HL-60 (cell line): ENCODE results near the gene TBL1XR1.

Experiments
- DNase-seq, 2 experiments: peaks; one replicate each; pipeline ENCODE4 v3.0.0-alpha.2; 2010 to 2020; ENCODE audit warnings: low read depth in 1 of 2, low spot score in 1 of 2
- H3K27ac ChIP-seq: fragments of 250-450 bp; sonication (Bioruptor Pico); replicated peaks from 2 replicates; pipeline ENCODE4 v1.5.1; 2020; ENCODE audit warnings: mild to moderate bottlenecking, moderate library complexity
- H3K27me3 ChIP-seq: fragments of 250-450 bp; sonication (Bioruptor Pico); 2 replicates; pipeline ENCODE4 v1.5.1; 2021; ENCODE audit warnings: mild to moderate bottlenecking, moderate library complexity; ENCODE audit not compliant: insufficient read depth, poor library complexity, severe bottlenecking
- H3K4me3 ChIP-seq: replicated peaks from 2 replicates; pipeline ENCODE4 v1.5.1; 2011; ENCODE audit warnings: mild to moderate bottlenecking, control low read depth, low read length; ENCODE audit not compliant: insufficient read depth
- CTCF ChIP-seq: IDR thresholded peaks from one replicate; pipeline ENCODE4 v1.5.1; 2011; ENCODE audit warnings: low read length, control low read depth, inconsistent platforms; ENCODE audit not compliant: insufficient read depth
- GABPA ChIP-seq: IDR thresholded peaks from 2 replicates; pipeline ENCODE4 v1.6.1; 2012; ENCODE audit warnings: low read depth
- POLR2AphosphoS5 ChIP-seq: IDR thresholded peaks from 2 replicates; pipeline ENCODE4 v1.6.1; 2012; ENCODE audit warnings: low read depth
- SPI1 ChIP-seq: IDR thresholded peaks from 2 replicates; pipeline ENCODE4 v1.6.1; 2012; ENCODE audit warnings: low read depth, mild to moderate bottlenecking, borderline replicate concordance
- TF ChIP-seq, protein P1 (sequence below): IDR thresholded peaks from 2 replicates; pipeline ENCODE4 v1.6.1; 2012; ENCODE audit warnings: low read depth; ENCODE audit not compliant: insufficient replicate concordance

Gene TBL1XR1

GRCh38 chr3:177127008-177127407 lies 70.3 kb downstream of the TBL1XR1 start:
- TF ChIP-seq, protein P1, sequence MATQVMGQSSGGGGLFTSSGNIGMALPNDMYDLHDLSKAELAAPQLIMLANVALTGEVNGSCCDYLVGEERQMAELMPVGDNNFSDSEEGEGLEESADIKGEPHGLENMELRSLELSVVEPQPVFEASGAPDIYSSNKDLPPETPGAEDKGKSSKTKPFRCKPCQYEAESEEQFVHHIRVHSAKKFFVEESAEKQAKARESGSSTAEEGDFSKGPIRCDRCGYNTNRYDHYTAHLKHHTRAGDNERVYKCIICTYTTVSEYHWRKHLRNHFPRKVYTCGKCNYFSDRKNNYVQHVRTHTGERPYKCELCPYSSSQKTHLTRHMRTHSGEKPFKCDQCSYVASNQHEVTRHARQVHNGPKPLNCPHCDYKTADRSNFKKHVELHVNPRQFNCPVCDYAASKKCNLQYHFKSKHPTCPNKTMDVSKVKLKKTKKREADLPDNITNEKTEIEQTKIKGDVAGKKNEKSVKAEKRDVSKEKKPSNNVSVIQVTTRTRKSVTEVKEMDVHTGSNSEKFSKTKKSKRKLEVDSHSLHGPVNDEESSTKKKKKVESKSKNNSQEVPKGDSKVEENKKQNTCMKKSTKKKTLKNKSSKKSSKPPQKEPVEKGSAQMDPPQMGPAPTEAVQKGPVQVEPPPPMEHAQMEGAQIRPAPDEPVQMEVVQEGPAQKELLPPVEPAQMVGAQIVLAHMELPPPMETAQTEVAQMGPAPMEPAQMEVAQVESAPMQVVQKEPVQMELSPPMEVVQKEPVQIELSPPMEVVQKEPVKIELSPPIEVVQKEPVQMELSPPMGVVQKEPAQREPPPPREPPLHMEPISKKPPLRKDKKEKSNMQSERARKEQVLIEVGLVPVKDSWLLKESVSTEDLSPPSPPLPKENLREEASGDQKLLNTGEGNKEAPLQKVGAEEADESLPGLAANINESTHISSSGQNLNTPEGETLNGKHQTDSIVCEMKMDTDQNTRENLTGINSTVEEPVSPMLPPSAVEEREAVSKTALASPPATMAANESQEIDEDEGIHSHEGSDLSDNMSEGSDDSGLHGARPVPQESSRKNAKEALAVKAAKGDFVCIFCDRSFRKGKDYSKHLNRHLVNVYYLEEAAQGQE, result no peak
- no peak for TF ChIP-seq CTCF
- no peak for TF ChIP-seq SPI1
- no peak for TF ChIP-seq POLR2AphosphoS5
- TF ChIP-seq GABPA, result no peak
- no peak overlapping the region for H3K27ac ChIP-seq
- no peak for DNase-seq
- H3K27me3 ChIP-seq, result no peaks in the 10 kb centered on the region
- no peak overlapping the region for H3K4me3 ChIP-seq

DNA sequence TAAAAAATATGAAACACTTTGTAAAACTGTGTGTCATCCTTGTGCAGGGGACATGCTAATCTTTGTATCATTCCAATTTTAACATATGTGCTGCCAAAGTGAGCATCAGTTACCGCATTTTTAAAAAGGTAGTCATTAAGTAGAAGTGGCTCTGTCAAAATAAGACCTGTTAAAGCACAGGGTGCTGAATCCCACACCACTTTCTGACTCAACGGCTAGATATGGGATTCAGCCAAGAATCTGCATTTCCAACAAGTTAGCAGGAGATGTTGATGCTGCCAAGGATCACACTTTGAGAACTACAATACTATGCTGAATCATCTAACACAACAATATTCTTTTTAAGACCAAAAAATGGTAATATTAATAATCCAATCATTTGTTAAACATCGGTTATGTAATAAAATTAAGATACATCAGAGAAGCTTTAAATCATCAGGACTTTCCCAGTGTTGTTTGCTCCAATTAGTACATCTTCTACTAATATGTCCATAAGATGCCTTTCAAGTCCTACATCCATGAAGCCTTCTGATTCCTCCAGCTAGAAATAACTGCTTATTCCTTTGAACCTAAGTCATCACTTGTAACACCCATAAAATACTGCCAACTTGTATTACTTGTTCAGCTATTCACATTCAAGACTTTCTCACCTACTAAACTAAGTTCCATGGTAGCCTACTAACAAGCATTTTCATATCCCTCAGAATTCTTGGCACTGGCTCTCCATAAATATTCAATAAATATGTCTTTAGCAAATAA lies 71.1 kb downstream of the TBL1XR1 start:
- Histone ChIP-seq H3K27me3 (no peaks in the 10 kb centered on the region), H3K4me3 (no peak overlapping the region), H3K27ac (no peak overlapping the region)
- no peak for DNase-seq
- TF ChIP-seq POLR2AphosphoS5, result no peak
- TF ChIP-seq, protein P1, result no peak

GRCh38 chr3:177124882-177125281 lies 72.4 kb downstream of the TBL1XR1 start:
- DNase-seq, result no peak
- no peak overlapping the region for H3K4me3 ChIP-seq
- no peaks in the 10 kb centered on the region for H3K27me3 ChIP-seq
- H3K27ac ChIP-seq, result no peak overlapping the region
- TF ChIP-seq CTCF (no peak), POLR2AphosphoS5 (no peak), GABPA (no peak), SPI1 (no peak)
- TF ChIP-seq, protein P1, result no peak
